ENCODE measurements around the gene ARRDC3.
"Not testable (repeated sequence)": the region's sequence is repeated elsewhere in the genome, so short reads cannot be mapped to it uniquely, and the experiment has no call there.

Gene ARRDC3

DNA sequence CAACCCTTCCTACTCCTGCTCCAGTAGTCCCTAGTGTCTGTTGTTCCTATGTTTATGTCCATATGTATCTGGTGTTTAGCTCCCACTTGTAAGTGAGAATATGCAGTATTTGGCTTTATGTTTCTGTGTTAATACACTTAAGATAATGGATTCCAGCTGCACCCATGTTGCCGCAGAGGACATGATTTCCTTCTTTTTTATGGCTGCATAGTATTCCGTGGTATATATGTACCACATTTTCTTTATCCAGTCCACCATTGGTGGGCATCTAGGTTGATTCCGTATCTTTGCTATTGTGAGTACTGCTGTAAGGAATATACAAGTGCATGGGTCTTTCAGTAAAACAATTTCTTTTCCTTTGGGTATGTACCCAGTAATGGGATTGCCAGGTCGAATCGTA is 5.2 kb upstream of the ARRDC3 start:
- no peak overlapping the region for H3K4me3 ChIP-seq (IDR thresholded peaks at IDR 0.05; ENCODE audit: insufficient read depth, low read depth, low read length)
- no peak overlapping the region for H3K4me2 ChIP-seq
- no peak overlapping the region for H3K27ac ChIP-seq
- H3K79me2 ChIP-seq (ENCODE audit: insufficient read depth, low read depth) = 0 out of 2 replicates have a peak, but pooled peaks cover 3% of the 10 kb centered on the region
- no peaks in the 10 kb centered on the region for H3K27me3 ChIP-seq (ENCODE audit: insufficient read depth, low read depth)
- TF ChIP-seq, protein P1, sequence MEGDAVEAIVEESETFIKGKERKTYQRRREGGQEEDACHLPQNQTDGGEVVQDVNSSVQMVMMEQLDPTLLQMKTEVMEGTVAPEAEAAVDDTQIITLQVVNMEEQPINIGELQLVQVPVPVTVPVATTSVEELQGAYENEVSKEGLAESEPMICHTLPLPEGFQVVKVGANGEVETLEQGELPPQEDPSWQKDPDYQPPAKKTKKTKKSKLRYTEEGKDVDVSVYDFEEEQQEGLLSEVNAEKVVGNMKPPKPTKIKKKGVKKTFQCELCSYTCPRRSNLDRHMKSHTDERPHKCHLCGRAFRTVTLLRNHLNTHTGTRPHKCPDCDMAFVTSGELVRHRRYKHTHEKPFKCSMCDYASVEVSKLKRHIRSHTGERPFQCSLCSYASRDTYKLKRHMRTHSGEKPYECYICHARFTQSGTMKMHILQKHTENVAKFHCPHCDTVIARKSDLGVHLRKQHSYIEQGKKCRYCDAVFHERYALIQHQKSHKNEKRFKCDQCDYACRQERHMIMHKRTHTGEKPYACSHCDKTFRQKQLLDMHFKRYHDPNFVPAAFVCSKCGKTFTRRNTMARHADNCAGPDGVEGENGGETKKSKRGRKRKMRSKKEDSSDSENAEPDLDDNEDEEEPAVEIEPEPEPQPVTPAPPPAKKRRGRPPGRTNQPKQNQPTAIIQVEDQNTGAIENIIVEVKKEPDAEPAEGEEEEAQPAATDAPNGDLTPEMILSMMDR (conservative IDR thresholded peaks at IDR 0.05; ENCODE audit: low read depth, low read length) = no peak
- H4K20me1 ChIP-seq (ENCODE audit: insufficient read depth) = no peaks in the 10 kb centered on the region
- H3K4me1 ChIP-seq (ENCODE audit: low read depth, poor library complexity, severe bottlenecking) = peaks cover 29% of the 10 kb centered on the region
- H2AFZ ChIP-seq (ENCODE audit: low read depth) = no peak overlapping the region
- H3K36me3 ChIP-seq (ENCODE audit: insufficient read depth) = no peaks in the 10 kb centered on the region
- no peak overlapping the region for H3K9ac ChIP-seq

DNA sequence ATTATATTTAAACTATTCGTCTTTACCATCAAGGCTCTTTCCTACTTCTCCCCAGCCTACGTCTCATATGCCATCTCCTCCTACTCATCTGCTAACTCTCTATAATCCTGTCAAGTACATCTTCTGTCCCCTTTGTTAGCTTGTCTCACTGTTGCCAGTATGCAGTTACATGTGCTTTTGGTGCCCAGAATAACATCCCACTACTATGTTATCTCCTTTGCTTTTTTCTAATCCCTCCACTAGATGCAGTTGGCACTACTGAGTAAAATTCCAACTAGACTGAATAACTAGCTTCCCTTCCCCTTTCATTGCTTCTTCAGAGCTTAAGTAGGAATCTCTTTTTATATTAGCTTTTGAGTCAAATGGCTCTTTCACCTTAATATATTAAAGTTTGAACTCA is 3.0 kb upstream of the ARRDC3 start:
- Histone ChIP-seq H4K20me1 (ENCODE audit: insufficient read depth) (no peaks in the 10 kb centered on the region), H3K36me3 (ENCODE audit: insufficient read depth) (no peaks in the 10 kb centered on the region), H3K27me3 (ENCODE audit: insufficient read depth, low read depth) (no peaks in the 10 kb centered on the region), H3K4me2 (no peak overlapping the region), H2AFZ (ENCODE audit: low read depth) (no peak overlapping the region), H3K9ac (no peak overlapping the region), H3K27ac (no peak overlapping the region), H3K4me3 (IDR thresholded peaks at IDR 0.05; ENCODE audit: insufficient read depth, low read depth, low read length) (no peak overlapping the region), H3K4me1 (ENCODE audit: low read depth, poor library complexity, severe bottlenecking) (peaks cover 15% of the 10 kb centered on the region), H3K79me2 (ENCODE audit: insufficient read depth, low read depth) (peaks cover 24% of the 10 kb centered on the region)
- TF ChIP-seq, protein P1 (conservative IDR thresholded peaks at IDR 0.05; ENCODE audit: low read depth, low read length) = no peak

DNA sequence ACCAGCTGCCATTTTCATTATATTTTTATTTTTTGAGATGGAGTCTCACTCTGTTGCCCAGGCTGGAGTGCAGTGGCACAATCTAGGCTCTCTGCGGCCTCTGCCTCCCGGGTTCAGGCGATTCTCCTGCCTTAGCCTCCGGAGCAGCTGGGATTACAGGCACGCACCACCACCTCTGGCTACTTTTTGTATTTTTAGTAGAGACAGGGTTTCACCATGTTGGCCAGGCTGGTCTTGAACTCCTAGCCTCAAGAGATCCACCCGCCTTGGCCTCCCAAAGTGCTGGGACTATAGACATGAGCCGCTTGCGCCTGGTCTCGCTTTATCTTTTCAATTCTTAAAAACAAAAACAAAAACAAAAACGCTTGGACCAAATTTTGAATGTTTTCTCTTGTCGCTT is 2.5 kb upstream of the ARRDC3 start:
- not testable (repeated sequence) for H3K4me2 ChIP-seq; H3K9ac ChIP-seq; H3K27ac ChIP-seq; H2AFZ ChIP-seq (ENCODE audit: low read depth); H3K36me3 ChIP-seq (ENCODE audit: insufficient read depth); H3K4me3 ChIP-seq (IDR thresholded peaks at IDR 0.05; ENCODE audit: insufficient read depth, low read depth, low read length); H4K20me1 ChIP-seq (ENCODE audit: insufficient read depth); H3K27me3 ChIP-seq (ENCODE audit: insufficient read depth, low read depth)
- Histone ChIP-seq H3K79me2 (ENCODE audit: insufficient read depth, low read depth) (peaks cover 29% of the 10 kb centered on the region), H3K4me1 (ENCODE audit: low read depth, poor library complexity, severe bottlenecking) (peaks cover 10% of the 10 kb centered on the region)

DNA sequence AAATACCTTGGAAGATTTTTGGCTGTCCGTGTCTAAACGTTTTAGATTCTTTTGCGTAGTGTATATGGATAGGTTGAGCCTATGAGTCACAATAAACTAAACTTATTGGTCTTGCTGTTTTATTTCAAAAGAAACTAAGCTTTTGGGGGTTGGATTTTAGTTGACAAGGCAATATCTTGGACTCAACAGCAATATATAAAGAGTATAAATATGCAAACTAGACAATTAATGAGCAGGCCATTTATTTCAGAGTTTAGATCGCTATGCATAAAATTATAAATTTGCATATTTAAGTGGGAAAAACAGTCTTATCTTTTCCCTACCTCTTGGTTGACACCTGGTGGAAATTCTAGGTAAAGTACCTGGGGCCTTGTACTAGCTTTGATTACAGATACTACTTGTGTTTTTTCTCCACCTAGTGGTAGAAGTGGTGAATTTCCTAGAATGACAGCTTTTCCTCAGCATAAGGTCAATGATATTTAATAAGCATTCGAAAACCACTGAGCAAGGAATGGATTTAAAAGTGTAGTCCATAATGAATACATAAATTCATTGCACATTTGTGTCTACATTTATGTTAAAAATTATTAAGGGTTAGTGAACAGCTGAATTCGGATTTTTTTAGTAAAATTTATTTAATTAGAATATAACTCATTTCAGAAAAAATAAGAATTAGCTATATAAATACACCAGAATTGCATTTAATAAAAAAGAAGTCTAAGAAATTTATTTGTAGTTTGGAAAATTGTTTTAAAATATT is 1.7 kb upstream of the ARRDC3 start:
- H3K4me2 ChIP-seq = peak overlapping the region; percentile 94
- TF ChIP-seq, protein P1 (conservative IDR thresholded peaks at IDR 0.05; ENCODE audit: low read depth, low read length) = peak; percentile 96
- H3K9ac ChIP-seq = peak overlapping the region; percentile 100; the same call in 1 of the 2 replicates
- peak overlapping the region; percentile 56 for H3K4me3 ChIP-seq (IDR thresholded peaks at IDR 0.05; ENCODE audit: insufficient read depth, low read depth, low read length)
- no peaks in the 10 kb centered on the region for H3K27me3 ChIP-seq (ENCODE audit: insufficient read depth, low read depth)
- no peaks in the 10 kb centered on the region for H3K36me3 ChIP-seq (ENCODE audit: insufficient read depth)
- peak overlapping the region; percentile 99 for H3K27ac ChIP-seq
- H3K79me2 ChIP-seq (ENCODE audit: insufficient read depth, low read depth) = peaks cover 33% of the 10 kb centered on the region
- peaks cover 9% of the 10 kb centered on the region for H3K4me1 ChIP-seq (ENCODE audit: low read depth, poor library complexity, severe bottlenecking)
- H4K20me1 ChIP-seq (ENCODE audit: insufficient read depth) = no peaks in the 10 kb centered on the region
- peak overlapping the region; percentile 31; the same call in 1 of the 2 replicates for H2AFZ ChIP-seq (ENCODE audit: low read depth)

DNA sequence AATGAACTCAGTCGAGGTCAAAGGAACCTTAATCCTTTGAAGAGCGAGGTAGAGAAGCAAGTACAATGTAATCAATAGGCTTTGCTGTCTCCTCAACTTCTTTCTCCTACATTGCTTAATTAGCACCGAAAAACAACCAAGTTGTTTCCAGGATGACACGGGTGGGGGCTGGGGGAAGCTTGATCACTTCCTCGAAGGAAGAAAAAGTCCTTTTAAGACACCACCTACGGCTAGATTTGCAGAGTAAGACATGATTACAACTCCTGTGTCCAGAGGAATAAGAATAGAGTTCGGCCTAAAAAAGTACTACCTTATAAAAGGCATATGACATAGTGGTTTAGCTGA is 811 bp upstream of the ARRDC3 start:
- Histone ChIP-seq H4K20me1 (ENCODE audit: insufficient read depth) (0 out of 2 replicates have a peak, but pooled peaks cover under 1% of the 10 kb centered on the region), H3K27ac (peak overlapping the region; percentile 99), H3K4me3 (IDR thresholded peaks at IDR 0.05; ENCODE audit: insufficient read depth, low read depth, low read length) (peak overlapping the region; percentile 59), H2AFZ (ENCODE audit: low read depth) (peak overlapping the region; percentile 31), H3K4me2 (peak overlapping the region; percentile 94), H3K27me3 (ENCODE audit: insufficient read depth, low read depth) (no peaks in the 10 kb centered on the region), H3K9ac (peak overlapping the region; percentile 100), H3K4me1 (ENCODE audit: low read depth, poor library complexity, severe bottlenecking) (peaks cover 11% of the 10 kb centered on the region), H3K79me2 (ENCODE audit: insufficient read depth, low read depth) (peaks cover 42% of the 10 kb centered on the region), H3K36me3 (ENCODE audit: insufficient read depth) (no peaks in the 10 kb centered on the region)
- TF ChIP-seq, protein P1 (conservative IDR thresholded peaks at IDR 0.05; ENCODE audit: low read depth, low read length) = no peak

Data from KMS-11 (cell line).